Measurements from ENCODE around the gene SOX11.

SOX11 gene

DNA sequence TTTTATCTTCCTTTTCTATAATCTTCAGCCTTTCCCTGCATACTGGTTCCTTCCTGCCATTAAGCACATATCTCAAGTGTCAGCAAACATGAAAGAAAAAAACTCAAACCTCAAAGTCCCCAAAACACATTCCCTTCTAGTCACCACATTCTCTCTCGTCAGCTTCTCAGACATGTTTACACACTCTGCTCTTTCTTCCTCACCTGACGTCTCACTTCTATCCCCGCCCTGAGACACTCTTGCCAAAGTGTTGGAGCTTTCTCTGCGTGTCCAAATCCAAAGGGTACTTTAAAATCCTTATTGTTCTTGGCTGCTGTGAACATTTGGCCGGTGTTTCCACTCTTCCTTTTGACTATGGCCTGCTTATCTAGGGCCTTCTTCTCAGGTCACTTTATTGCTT, 47.9 kb downstream of the SOX11 start:
- no peak for DNase-seq (ENCODE audit: low spot score)
- in situ Hi-C loops (cut with MboI; ENCODE audit: low pct_unique_long_range_greater_than_20kb, low sequenced_read_pairs, unreplicated experiment): no loop called here
- TF ChIP-seq, protein P1, sequence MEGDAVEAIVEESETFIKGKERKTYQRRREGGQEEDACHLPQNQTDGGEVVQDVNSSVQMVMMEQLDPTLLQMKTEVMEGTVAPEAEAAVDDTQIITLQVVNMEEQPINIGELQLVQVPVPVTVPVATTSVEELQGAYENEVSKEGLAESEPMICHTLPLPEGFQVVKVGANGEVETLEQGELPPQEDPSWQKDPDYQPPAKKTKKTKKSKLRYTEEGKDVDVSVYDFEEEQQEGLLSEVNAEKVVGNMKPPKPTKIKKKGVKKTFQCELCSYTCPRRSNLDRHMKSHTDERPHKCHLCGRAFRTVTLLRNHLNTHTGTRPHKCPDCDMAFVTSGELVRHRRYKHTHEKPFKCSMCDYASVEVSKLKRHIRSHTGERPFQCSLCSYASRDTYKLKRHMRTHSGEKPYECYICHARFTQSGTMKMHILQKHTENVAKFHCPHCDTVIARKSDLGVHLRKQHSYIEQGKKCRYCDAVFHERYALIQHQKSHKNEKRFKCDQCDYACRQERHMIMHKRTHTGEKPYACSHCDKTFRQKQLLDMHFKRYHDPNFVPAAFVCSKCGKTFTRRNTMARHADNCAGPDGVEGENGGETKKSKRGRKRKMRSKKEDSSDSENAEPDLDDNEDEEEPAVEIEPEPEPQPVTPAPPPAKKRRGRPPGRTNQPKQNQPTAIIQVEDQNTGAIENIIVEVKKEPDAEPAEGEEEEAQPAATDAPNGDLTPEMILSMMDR (IDR thresholded peaks at IDR 0.05; ENCODE audit: extremely low read depth, insufficient read depth, missing control alignments): no peak

DNA sequence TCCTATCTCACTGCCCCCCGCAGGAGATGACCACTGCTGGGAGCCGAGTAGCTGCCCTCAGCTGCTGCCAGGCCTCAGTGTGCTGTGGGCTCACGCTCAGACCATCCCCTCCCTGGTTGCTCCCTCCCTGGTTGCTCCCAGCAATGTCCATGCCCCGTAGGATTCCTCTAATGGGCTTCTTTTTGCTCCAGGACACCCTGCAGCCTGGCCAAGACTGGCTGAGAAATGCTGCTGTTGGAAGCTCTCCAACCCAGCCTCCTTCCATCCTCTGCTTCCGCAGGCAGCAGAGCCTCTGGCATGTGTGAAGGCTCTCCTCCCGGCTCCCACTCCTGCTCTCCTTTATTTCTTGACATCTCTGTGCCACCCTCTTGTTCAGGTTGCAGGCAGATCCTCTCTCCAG, 48.6 kb downstream of the SOX11 start:
- no peak for DNase-seq (ENCODE audit: low spot score)
- TF ChIP-seq, protein P1 (IDR thresholded peaks at IDR 0.05; ENCODE audit: extremely low read depth, insufficient read depth, missing control alignments): no peak
- in situ Hi-C loops (cut with MboI; ENCODE audit: low pct_unique_long_range_greater_than_20kb, low sequenced_read_pairs, unreplicated experiment): no loop called here

DNA sequence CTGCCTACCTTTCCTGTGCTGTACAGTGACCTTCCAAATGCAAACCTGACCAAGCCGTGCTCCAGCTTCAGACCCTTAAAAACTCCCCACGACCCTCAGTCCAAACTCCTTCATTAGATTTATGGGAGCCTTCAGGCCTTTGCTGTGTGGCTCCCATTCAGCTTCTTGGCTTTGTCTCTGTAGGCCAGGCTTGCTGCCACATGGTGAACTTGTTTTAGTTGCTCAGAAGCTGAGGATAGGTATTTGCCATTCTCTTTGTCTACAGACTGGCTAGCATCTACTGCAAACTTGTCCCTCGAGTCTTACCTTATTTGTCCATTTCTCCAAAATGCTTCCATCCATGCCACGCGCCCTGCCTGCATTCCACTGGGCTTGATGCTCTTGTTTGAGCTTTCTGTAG, 49.1 kb downstream of the SOX11 start:
- DNase-seq (ENCODE audit: low spot score): no peak
- in situ Hi-C loops (cut with MboI; ENCODE audit: low pct_unique_long_range_greater_than_20kb, low sequenced_read_pairs, unreplicated experiment): no loop called here
- TF ChIP-seq, protein P1 (IDR thresholded peaks at IDR 0.05; ENCODE audit: extremely low read depth, insufficient read depth, missing control alignments): no peak

DNA sequence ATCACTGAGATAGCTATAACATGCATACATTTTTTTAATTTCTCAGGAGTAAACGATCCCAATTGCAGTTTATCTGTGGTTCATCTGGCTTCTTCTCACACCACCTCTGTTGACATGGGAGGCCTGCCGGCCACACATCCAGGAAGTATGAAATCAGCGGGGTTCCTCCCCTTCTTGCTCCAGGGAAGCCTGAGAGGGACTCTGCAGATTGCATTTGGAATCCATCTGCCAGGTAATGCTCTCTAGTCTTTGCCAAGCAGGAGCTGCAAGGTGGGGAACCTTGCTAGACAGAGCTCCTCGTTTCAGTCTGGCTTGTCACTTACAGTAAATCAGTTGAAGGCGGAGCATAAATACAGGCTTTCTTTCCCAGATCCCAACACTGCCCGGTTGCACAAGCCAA, 49.9 kb downstream of the SOX11 start:
- in situ Hi-C loops (cut with MboI; ENCODE audit: low pct_unique_long_range_greater_than_20kb, low sequenced_read_pairs, unreplicated experiment): no loop called here
- DNase-seq (ENCODE audit: low spot score): no peak
- TF ChIP-seq, protein P1 (IDR thresholded peaks at IDR 0.05; ENCODE audit: extremely low read depth, insufficient read depth, missing control alignments): no peak

DNA sequence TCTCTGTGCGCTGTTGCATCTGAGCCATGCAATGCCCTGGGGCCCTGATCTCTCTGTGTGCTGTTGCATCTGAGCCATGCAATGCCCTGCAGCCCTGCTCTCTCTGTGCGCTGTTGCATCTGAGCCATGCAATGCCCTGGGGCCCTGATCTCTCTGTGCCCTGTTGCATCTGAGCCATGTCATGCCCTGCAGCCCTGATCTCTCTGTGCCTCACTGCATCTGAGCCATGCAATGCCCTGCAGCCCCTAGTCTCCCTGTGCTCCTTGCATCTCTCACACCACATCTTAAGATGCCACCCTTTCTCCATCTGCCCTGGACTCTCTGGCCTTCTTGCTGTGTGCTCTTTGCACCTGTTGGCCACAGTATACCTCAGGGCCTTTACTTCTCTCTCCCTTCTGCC, 56.2 kb downstream of the SOX11 start:
- no peak for DNase-seq (ENCODE audit: low spot score)
- TF ChIP-seq, protein P1 (IDR thresholded peaks at IDR 0.05; ENCODE audit: extremely low read depth, insufficient read depth, missing control alignments): no peak
- in situ Hi-C loops (cut with MboI; ENCODE audit: low pct_unique_long_range_greater_than_20kb, low sequenced_read_pairs, unreplicated experiment): no loop called here

DNA sequence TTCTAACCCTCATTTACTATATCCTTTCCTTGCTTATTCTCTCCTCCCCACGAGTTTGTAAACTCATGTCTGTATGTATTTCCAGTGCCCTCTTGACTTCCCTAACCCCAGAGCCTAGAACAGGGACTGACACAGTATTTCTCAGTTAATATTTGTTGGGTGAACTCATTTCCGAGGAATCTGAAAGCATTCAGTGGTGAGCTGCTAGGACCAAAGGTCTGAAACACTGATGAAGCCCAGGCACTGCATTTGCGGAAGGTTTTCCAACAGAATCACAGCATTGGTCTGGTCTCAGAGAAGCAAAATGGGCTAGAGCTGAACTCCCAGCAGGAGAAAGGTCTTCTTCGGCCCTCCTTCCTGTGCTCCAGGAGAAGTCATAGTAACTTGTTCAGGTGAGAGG, 56.8 kb downstream of the SOX11 start:
- TF ChIP-seq, protein P1 (IDR thresholded peaks at IDR 0.05; ENCODE audit: extremely low read depth, insufficient read depth, missing control alignments): no peak
- DNase-seq (ENCODE audit: low spot score): no peak

DNA sequence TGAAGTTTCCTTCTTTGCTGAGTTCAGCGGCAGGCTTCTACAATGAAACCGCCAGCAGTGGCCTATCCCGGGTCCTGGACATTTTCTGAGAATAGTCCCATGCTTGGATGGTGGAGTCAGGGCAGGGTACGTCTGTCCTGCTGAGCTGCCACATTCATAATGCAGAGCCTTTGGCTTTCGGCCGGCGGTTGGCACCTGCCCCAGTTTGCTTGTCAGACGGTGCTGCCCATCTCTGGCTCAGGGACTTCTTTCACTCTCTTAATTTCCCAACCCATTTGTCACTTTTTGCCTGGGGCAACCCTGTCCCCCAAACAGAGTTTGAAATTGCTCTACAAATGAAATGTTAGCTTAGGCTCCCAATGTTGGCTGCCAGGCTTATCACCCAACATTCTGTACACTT, 57.2 kb downstream of the SOX11 start:
- in situ Hi-C loops (cut with MboI; ENCODE audit: low pct_unique_long_range_greater_than_20kb, low sequenced_read_pairs, unreplicated experiment): no loop called here
- TF ChIP-seq, protein P1 (IDR thresholded peaks at IDR 0.05; ENCODE audit: extremely low read depth, insufficient read depth, missing control alignments): no peak
- no peak for DNase-seq (ENCODE audit: low spot score)

More for the DNA sequence above, 56.8 kb downstream of the SOX11 start:
- in situ Hi-C loops (cut with MboI; ENCODE audit: low pct_unique_long_range_greater_than_20kb, low sequenced_read_pairs, unreplicated experiment): no loop called here
